Activated naive CD4-positive, alpha-beta T cell treated with anti-CD3 and anti-CD28 coated beads, Interleukin-2, amount 50 U/mL, for 72 hours (primary cell): ENCODE results near the gene KCNN2. TPM values are rescaled to one million over a fixed set of nuclear protein-coding genes. Genes with fewer than 3 reads are reported as not detected.
"Not testable (repeated sequence)": the region's sequence is repeated elsewhere in the genome, so short reads cannot be mapped to it uniquely, and the experiment has no call there.

Source experiments
- ATAC-seq, 2 donors: fragments of 150-1000 bp; cut with Tn5 transposase; 2 replicates each; pipeline ENCODE4 v1.10.0; 2021; ENCODE audit warnings: mild to moderate bottlenecking in 2 of 2, moderate library complexity in 2 of 2
- DNase-seq, 2 donors: peaks; one replicate each; pipeline ENCODE4 v3.0.0; 2021 to 2022; ENCODE audit warnings: low spot score in 2 of 2
- H3K27ac Mint-ChIP-seq, 2 donors: one replicate each; pipeline ENCODE4 v1.8.0; 2022; ENCODE audit warnings: mild to moderate bottlenecking in 2 of 2, mixed read lengths in 2 of 2
- H3K36me3 Mint-ChIP-seq, 2 donors: one replicate each; pipeline ENCODE4 v1.8.0; 2022; ENCODE audit warnings: mixed read lengths in 2 of 2
- H3K9me3 Mint-ChIP-seq, 2 donors: one replicate each; pipeline ENCODE4 v1.8.0; 2022; ENCODE audit warnings: mixed read lengths in 2 of 2
- total RNA-seq, 2 donors: library from RNA; stranded (reverse); gene quantifications; one replicate each; pipeline ENCODE4 v1.2.3, GENCODE V29; 2022

The KCNN2 gene
- total RNA-seq, 2 donors from 2014 or later: not detected

- Mint-ChIP-seq H3K27ac (no peak overlapping the region), H3K9me3 (peaks cover 7 to 13% of the 10 kb centered on the region in 2 donors), H3K36me3 (peaks cover 0 to 8% of the 10 kb centered on the region in 2 donors)
- DNase-seq: no peak
- ATAC-seq: no peak
Observed at GRCh38 chr5:114402206-114402605, 40.3 kb downstream of the KCNN2 start.

DNA sequence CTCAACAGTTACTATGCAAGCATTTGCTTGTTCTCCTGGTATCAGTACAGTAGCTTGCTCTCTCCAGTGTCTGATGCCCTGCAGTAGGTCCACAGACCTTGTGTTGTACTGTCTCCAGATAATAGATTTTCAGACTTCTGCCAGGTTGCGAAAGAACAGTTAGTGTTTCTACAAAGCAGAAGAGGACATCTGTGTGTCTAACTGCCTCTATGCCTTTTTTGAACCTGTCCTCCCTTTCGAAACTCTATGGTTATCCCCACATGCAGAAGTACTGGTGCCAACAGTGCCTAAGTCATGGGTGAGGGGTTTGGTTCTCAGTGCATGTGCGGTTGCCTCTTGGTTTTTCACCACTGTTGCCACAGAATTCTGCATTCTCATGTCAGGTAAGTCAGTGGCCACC is 45.9 kb downstream of the KCNN2 start:
- ATAC-seq (no peak), DNase-seq (no peak)
- no peak overlapping the region for H3K27ac Mint-ChIP-seq
- H3K9me3 Mint-ChIP-seq: no peaks in the 10 kb centered on the region
- no peaks in the 10 kb centered on the region for H3K36me3 Mint-ChIP-seq

GRCh38 chr5:114408847-114409246 is 47.0 kb downstream of the KCNN2 start:
- no peak for ATAC-seq
- DNase-seq: no peak
- no peak overlapping the region for H3K27ac Mint-ChIP-seq
- H3K36me3 Mint-ChIP-seq: no peaks in the 10 kb centered on the region
- H3K9me3 Mint-ChIP-seq: no peaks in the 10 kb centered on the region

GRCh38 chr5:114411380-114411931 is 49.6 kb downstream of the KCNN2 start:
- ATAC-seq: no peak
- DNase-seq: no peak
- Mint-ChIP-seq H3K36me3 (no peaks in the 10 kb centered on the region), H3K27ac (no peak overlapping the region), H3K9me3 (no peaks in the 10 kb centered on the region)

- no peak overlapping the region for H3K27ac Mint-ChIP-seq
- ATAC-seq (no peak), DNase-seq (no peak)
- no peaks in the 10 kb centered on the region for H3K36me3 Mint-ChIP-seq
- no peaks in the 10 kb centered on the region for H3K9me3 Mint-ChIP-seq
Observed at GRCh38 chr5:114412510-114413171, 50.8 kb downstream of the KCNN2 start.

DNA sequence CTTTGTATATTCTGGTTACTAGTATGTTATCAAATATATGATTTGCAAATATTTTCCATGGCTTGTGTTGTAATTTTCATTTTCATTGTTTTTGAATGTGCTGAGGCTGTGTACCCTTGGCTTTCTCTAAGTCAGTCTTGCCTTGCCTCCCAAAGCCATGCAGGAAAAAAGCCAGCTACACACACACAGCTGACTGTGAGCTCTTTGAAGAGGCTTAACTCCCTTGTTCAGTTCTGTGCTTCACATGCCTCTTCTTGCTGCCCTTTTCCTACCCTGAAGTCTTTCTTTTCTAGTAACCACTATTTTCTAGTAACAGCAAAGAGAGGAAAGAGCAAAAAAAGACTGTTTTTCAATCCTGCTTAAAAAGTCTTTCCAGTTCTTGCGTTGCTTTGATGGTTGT is 53.9 kb downstream of the KCNN2 start:
- ATAC-seq: no peak
- no peak overlapping the region for H3K27ac Mint-ChIP-seq
- H3K9me3 Mint-ChIP-seq: no peaks in the 10 kb centered on the region

DNA sequence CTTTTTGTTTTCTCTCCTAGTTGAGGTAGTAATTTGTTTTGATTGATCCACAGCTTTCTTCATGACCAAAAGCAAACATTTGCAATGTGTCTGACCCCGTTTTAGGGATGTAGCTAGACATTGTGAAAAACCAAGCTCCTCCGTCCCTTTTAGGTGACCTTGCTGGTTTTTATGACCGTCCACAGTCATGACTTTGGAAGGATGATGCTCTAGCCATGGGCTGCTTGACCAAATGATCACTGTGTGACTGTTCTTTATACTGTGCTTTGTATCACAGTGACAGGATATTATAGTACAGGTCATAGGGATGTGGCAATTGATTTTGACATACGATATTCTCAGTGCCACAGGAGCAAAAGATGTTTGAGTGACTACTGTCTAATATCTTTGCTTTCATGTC is 54.4 kb downstream of the KCNN2 start:
- ATAC-seq: no peak
- H3K27ac Mint-ChIP-seq: no peak overlapping the region
- DNase-seq: no peak
- H3K36me3 Mint-ChIP-seq: no peaks in the 10 kb centered on the region
- H3K9me3 Mint-ChIP-seq: no peaks in the 10 kb centered on the region

More for the DNA sequence above, 53.9 kb downstream of the KCNN2 start:
- no peaks in the 10 kb centered on the region for H3K36me3 Mint-ChIP-seq
- no peak for DNase-seq

- DNase-seq (no peak), ATAC-seq (no peak)
- Mint-ChIP-seq H3K27ac (no peak overlapping the region), H3K36me3 (no peaks in the 10 kb centered on the region), H3K9me3 (no peaks in the 10 kb centered on the region)
Observed at GRCh38 chr5:114417519-114417918, 55.6 kb downstream of the KCNN2 start.

- Mint-ChIP-seq H3K27ac (no peak overlapping the region), H3K36me3 (no peaks in the 10 kb centered on the region), H3K9me3 (no peaks in the 10 kb centered on the region)
- DNase-seq: no peak
- ATAC-seq: no peak
Observed at GRCh38 chr5:114418176-114419066, 56.6 kb downstream of the KCNN2 start.

DNA sequence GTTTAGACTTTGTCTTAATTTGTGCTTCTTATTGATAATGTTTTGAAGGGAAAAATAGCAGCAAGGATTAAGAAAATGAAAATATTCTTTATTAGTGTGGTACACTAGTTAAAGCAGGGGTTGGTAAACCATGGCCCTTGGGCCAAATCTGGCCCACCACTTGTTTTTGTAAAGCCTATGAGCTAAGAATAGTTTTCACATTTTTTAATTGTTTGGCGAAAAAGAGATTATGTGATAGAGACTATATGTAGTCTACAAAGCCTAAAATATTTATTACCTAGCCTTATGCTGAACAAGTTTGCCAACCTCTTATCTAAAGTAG is 57.2 kb downstream of the KCNN2 start:
- Mint-ChIP-seq H3K27ac (no peak overlapping the region), H3K9me3 (no peaks in the 10 kb centered on the region), H3K36me3 (no peaks in the 10 kb centered on the region)
- ATAC-seq (no peak), DNase-seq (no peak)

- Mint-ChIP-seq H3K27ac (no peak overlapping the region), H3K36me3 (no peaks in the 10 kb centered on the region)
Observed at GRCh38 chr5:114419959-114420358, 58.1 kb downstream of the KCNN2 start.

GRCh38 chr5:114427204-114427603 is 65.3 kb downstream of the KCNN2 start:
- Mint-ChIP-seq H3K9me3 (no peaks in the 10 kb centered on the region), H3K27ac (no peak overlapping the region)
- ATAC-seq: no peak

More at GRCh38 chr5:114419959-114420358, 58.1 kb downstream of the KCNN2 start:
- DNase-seq: no peak
- H3K9me3 Mint-ChIP-seq: no peaks in the 10 kb centered on the region
- ATAC-seq: no peak

DNA sequence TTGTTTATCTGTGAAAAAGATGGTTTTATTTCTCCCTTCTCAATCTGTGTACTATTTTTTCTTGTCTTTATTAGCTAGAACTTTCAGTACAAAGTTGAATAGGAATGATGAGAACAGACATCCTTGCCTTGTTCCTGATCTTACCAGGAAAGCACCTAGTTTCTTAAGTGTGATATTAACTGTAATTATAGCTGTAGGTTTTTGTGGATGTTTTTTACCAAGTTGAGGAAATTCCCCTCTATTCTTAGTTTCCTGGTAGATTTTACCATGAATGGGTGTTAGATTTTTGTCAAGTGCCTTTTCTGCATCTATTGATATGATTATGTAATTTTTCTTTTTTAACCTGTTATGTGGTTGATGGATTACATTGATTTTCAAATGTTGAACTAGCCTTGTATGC is 68.7 kb downstream of the KCNN2 start:
- ATAC-seq: no peak
- no peak for DNase-seq
- H3K9me3 Mint-ChIP-seq: peaks cover 0 to 4% of the 10 kb centered on the region in 2 donors
- H3K27ac Mint-ChIP-seq: no peak overlapping the region
- H3K36me3 Mint-ChIP-seq: no peaks in the 10 kb centered on the region

More at GRCh38 chr5:114427204-114427603, 65.3 kb downstream of the KCNN2 start:
- DNase-seq: no peak
- H3K36me3 Mint-ChIP-seq: no peaks in the 10 kb centered on the region

DNA sequence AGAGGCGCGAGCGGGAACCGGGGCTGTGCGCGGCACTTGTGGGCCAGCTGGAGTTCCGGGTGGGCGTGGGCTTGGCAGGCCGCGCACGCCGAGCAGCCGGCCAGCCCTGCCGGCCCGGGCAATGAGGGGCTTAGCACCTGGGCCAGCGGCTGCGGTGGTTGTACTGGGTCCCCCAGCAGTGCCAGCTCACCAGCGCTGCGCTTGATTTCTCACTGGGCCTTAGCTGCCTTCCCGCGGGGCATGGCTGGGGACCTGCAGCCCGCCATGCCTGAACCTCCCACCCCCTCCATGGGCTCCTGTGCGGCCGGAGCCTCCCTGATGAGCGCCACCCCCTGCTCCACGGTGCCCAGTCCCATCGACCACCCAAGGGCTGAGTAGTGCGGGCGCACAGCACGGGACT is 70.8 kb downstream of the KCNN2 start:
- not testable (repeated sequence) for H3K36me3 Mint-ChIP-seq, H3K27ac Mint-ChIP-seq, DNase-seq, H3K9me3 Mint-ChIP-seq, ATAC-seq

DNA sequence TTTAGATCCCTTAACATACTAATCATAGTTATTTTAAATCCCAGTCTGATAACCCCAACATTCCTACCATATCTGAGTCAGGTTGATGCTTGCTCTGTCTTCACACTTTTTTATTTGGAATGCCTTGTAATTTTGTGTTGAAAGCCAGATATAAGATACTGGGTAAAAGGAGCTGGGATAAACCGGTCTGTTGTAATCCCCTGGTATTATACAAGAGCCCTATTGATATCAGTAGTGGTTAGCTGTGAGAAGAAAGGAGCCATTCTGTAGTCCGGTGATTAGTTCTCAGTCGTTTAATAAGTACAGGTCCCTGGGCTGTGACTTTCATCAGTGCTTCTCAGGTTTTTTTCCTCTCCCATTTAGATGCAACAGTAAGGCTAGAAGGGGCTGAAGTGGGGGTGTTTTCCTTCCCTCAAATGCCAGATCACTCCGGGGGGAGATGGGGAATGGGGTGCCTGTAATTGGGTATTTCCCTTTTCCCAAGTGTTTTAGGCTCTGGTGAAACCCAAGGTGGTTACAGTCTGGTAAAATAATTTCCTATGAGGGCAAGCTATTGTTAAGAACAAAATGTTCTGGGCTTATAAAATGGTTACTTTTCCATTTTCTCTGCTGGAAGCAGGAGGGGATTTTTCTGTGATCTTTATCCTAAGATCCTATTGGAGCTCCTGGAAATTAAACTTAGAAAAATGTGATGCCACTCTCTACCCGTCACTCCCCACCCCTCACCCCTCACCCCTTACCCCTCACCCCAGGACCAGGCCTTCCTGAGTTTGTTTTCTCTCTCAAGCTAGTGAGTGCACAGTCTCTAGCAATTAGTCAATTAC is 72.7 kb downstream of the KCNN2 start:
- DNase-seq (no peak), ATAC-seq (no peak)
- Mint-ChIP-seq H3K27ac (no peak overlapping the region), H3K36me3 (no peaks in the 10 kb centered on the region), H3K9me3 (peaks cover 0 to 4% of the 10 kb centered on the region in 2 donors)

DNA sequence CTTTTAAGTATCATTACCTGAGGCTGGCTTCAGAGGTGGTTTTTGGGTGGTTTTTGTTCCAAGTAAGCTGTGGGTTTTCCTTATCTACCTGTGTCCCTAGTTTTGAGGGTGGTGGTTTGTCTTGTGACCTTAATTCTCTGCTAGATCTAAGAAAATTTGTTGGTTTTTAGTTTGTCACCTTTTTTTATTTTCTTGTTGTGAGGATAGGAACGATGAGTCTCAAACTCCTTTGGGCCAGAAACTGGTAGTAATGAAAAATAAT is 73.3 kb downstream of the KCNN2 start:
- no peak for DNase-seq
- Mint-ChIP-seq H3K27ac (no peak overlapping the region), H3K9me3 (peaks cover 0 to 4% of the 10 kb centered on the region in 2 donors), H3K36me3 (no peaks in the 10 kb centered on the region)
- ATAC-seq: no peak

GRCh38 chr5:114435885-114436299 is 74.0 kb downstream of the KCNN2 start:
- no peak for ATAC-seq
- no peaks in the 10 kb centered on the region for H3K36me3 Mint-ChIP-seq
- no peak overlapping the region for H3K27ac Mint-ChIP-seq
- no peak for DNase-seq
- H3K9me3 Mint-ChIP-seq: peaks cover 0 to 4% of the 10 kb centered on the region in 2 donors
